SK-N-SH treated with all-trans-retinoic acid at 6 μM for 48 hours (cell line): Measurements from ENCODE around the gene PCDHGA10.

Experiments
- BACH2 ChIP-seq: fragments of 250-450 bp; sonication (Bioruptor Pico); IDR thresholded peaks from 2 replicates; pipeline ENCODE4 v1.9.0; 2021; ENCODE audit warnings: mild to moderate bottlenecking, borderline replicate concordance
- GLIS3 ChIP-seq: fragments of 250-450 bp; sonication (Bioruptor Pico); IDR thresholded peaks from 2 replicates; pipeline ENCODE4 v1.5.0; 2020; ENCODE audit warnings: mild to moderate bottlenecking, moderate library complexity
- POU6F1 ChIP-seq: fragments of 250-450 bp; sonication (Bioruptor Pico); IDR thresholded peaks from 2 replicates; pipeline ENCODE4 v1.8.0; 2021; ENCODE audit warnings: low read depth, mild to moderate bottlenecking, moderate library complexity, borderline replicate concordance
- PPARA ChIP-seq: fragments of 250-450 bp; sonication (Bioruptor Pico); IDR thresholded peaks from 2 replicates; pipeline ENCODE4 v1.5.0; 2020; ENCODE audit warnings: mild to moderate bottlenecking, borderline replicate concordance
- RARB ChIP-seq: fragments of 250-450 bp; sonication (Bioruptor Pico); IDR thresholded peaks from 2 replicates; pipeline ENCODE4 v1.8.0; 2021; ENCODE audit warnings: mild to moderate bottlenecking, moderate library complexity
- ZFP3 ChIP-seq: fragments of 250-450 bp; sonication (Bioruptor Pico); IDR thresholded peaks from 2 replicates; pipeline ENCODE4 v1.5.0; 2020; ENCODE audit warnings: mild to moderate bottlenecking, moderate library complexity
- ZFP30 ChIP-seq: fragments of 450-650 bp; formaldehyde crosslinking; IDR thresholded peaks from 2 replicates; pipeline ENCODE4 v1.5.0; 2022; ENCODE audit warnings: mild to moderate bottlenecking, moderate library complexity
- ZNF565 ChIP-seq: fragments of 450-650 bp; formaldehyde crosslinking; conservative IDR thresholded peaks from 2 replicates; pipeline ENCODE4 v1.5.0; 2020; ENCODE audit warnings: low read depth, mild to moderate bottlenecking, moderate library complexity
- TF ChIP-seq, protein P1 (sequence below): fragments of 250-450 bp; sonication (Bioruptor Pico); IDR thresholded peaks from 2 replicates; pipeline ENCODE4 v1.5.1; 2020; ENCODE audit warnings: low read depth, mild to moderate bottlenecking, moderate library complexity

- no peak for TF ChIP-seq POU6F1
- no peak for TF ChIP-seq BACH2
- no peak for TF ChIP-seq PPARA (CRISPR knock-in tag)
- TF ChIP-seq ZFP3, result no peak
- TF ChIP-seq ZNF565 (CRISPR knock-in tag), result no peak
- no peak for TF ChIP-seq RARB (CRISPR knock-in tag)
- no peak for TF ChIP-seq GLIS3
- TF ChIP-seq, protein P1, sequence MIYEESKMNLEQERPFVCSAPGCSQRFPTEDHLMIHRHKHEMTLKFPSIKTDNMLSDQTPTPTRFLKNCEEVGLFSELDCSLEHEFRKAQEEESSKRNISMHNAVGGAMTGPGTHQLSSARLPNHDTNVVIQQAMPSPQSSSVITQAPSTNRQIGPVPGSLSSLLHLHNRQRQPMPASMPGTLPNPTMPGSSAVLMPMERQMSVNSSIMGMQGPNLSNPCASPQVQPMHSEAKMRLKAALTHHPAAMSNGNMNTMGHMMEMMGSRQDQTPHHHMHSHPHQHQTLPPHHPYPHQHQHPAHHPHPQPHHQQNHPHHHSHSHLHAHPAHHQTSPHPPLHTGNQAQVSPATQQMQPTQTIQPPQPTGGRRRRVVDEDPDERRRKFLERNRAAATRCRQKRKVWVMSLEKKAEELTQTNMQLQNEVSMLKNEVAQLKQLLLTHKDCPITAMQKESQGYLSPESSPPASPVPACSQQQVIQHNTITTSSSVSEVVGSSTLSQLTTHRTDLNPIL (CRISPR knock-in tag), result no peak
- TF ChIP-seq ZFP30 (CRISPR knock-in tag), result no peak
Observed at GRCh38 chr5:141422742-141423291, 10.0 kb downstream of the PCDHGA10 start.
